Skeletal muscle tissue (tissue), 4 donors: ENCODE results near the gene DPF3. TPM values are rescaled to one million over a fixed set of nuclear protein-coding genes. Genes with fewer than 3 reads are reported as not detected.

Experiments
- H3K27ac ChIP-seq: one replicate; pipeline ENCODE4 v1.7.0; 2013; ENCODE audit warnings: mild to moderate bottlenecking, low read depth, low read length, inconsistent platforms
- H3K27me3 ChIP-seq, 3 donors: one replicate each; pipeline ENCODE4 v1.7.0; 2013; ENCODE audit warnings: low read length in 3 of 3; ENCODE audit not compliant: control insufficient read depth in 3 of 3, insufficient read depth in 3 of 3
- H3K36me3 ChIP-seq, 3 donors: one replicate each; pipeline ENCODE4 v1.7.0; 2013; ENCODE audit warnings: low read length in 3 of 3; ENCODE audit not compliant: control insufficient read depth in 3 of 3, insufficient read depth in 3 of 3
- H3K4me1 ChIP-seq, 3 donors: one replicate each; pipeline ENCODE4 v1.7.0; 2013; ENCODE audit warnings: low read length in 3 of 3, mild to moderate bottlenecking in 3 of 3; ENCODE audit not compliant: control insufficient read depth in 3 of 3, insufficient read depth in 3 of 3
- H3K4me3 ChIP-seq, 3 donors: one replicate each; pipeline ENCODE4 v1.7.0; 2013; ENCODE audit warnings: low read length in 3 of 3
- H3K9ac ChIP-seq, 3 donors: one replicate each; pipeline ENCODE4 v1.7.0; 2013; ENCODE audit warnings: low read length in 3 of 3, mild to moderate bottlenecking in 3 of 3, moderate library complexity in 2 of 3, low read depth in 1 of 3
- H3K9me3 ChIP-seq, 3 donors: one replicate each; pipeline ENCODE4 v1.7.0; 2013; ENCODE audit warnings: low read length in 3 of 3; ENCODE audit not compliant: control insufficient read depth in 3 of 3
- total RNA-seq: library from RNA; depleted of rRNA; stranded (reverse); fragments of >200 nt; gene quantifications from one replicate; pipeline ENCODE4 v1.2.3, GENCODE V29; 2014
- donor health status: Osteomylitis.

DPF3 gene
- total RNA-seq, 1 donor from 2014 or later: 1.6 TPM

- no peaks in the 10 kb centered on the region for H3K27me3 ChIP-seq
- H3K4me1 ChIP-seq: peaks cover 50 to 61% (median 60%) of the 10 kb centered on the region in 3 donors
- peak overlapping the region; percentile 91 for H3K27ac ChIP-seq
- no peaks in the 10 kb centered on the region for H3K9me3 ChIP-seq
- H3K36me3 ChIP-seq: no peaks in the 10 kb centered on the region
- no peak overlapping the region for H3K4me3 ChIP-seq
- peak overlapping the region in 2 of 3 donors; percentile 8 to 32 for H3K9ac ChIP-seq
These were observed 100.6 kb downstream of the DPF3 start for GRCh38 chr14:72793156-72793939.

GRCh38 chr14:72792051-72792788, 101.7 kb downstream of the DPF3 start:
- H3K9ac ChIP-seq: peak overlapping the region; percentile 32 to 79 (median 69)
- H3K9me3 ChIP-seq: no peaks in the 10 kb centered on the region
- H3K27ac ChIP-seq: peak overlapping the region; percentile 91
- H3K27me3 ChIP-seq: no peaks in the 10 kb centered on the region
- no peaks in the 10 kb centered on the region for H3K36me3 ChIP-seq
- H3K4me3 ChIP-seq: peak overlapping the region; percentile 39 to 64 (median 51)
- H3K4me1 ChIP-seq: peaks cover 50 to 64% (median 63%) of the 10 kb centered on the region in 3 donors

DNA sequence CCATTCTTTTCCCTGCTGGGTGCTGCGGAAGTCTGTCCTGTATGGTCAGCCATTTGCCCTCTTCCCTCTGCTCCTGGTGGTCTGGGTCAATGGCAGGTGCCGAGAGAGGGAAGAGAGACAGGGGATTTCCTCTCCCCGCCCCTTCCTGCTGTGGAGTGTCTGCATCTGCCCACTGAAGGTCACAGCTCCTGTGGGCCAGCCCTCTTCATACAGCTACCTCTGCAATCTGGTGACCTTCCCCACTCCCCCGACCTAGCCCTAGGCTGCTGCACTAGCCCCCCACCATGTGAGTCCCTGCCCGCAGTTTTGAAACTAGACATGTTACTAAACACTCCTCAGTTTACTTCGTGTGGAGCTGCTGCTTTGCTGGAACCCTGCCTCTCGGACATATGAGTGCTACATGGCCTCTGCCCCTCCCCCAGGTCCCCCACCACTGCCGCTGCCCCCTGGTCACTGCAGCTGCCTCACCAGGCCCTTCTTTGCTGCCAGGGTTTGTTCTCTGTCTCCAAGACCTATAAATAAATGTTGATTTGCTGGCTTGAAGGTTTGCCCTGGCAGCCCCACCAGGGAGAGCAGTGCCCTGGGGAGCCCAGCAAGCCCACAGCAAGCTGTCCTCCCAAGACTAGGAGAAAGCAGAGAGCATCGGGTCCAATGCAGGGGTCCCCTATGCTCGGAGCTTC, 102.9 kb downstream of the DPF3 start:
- no peaks in the 10 kb centered on the region for H3K27me3 ChIP-seq
- peak overlapping the region; percentile 69 to 79 (median 70) for H3K9ac ChIP-seq
- H3K36me3 ChIP-seq: no peaks in the 10 kb centered on the region
- H3K4me3 ChIP-seq: peak overlapping the region in 2 of 3 donors; percentile 29 to 51
- H3K4me1 ChIP-seq: peaks cover 50 to 64% (median 60%) of the 10 kb centered on the region in 3 donors
- H3K9me3 ChIP-seq: no peaks in the 10 kb centered on the region
- peak overlapping the region; percentile 91 for H3K27ac ChIP-seq

DNA sequence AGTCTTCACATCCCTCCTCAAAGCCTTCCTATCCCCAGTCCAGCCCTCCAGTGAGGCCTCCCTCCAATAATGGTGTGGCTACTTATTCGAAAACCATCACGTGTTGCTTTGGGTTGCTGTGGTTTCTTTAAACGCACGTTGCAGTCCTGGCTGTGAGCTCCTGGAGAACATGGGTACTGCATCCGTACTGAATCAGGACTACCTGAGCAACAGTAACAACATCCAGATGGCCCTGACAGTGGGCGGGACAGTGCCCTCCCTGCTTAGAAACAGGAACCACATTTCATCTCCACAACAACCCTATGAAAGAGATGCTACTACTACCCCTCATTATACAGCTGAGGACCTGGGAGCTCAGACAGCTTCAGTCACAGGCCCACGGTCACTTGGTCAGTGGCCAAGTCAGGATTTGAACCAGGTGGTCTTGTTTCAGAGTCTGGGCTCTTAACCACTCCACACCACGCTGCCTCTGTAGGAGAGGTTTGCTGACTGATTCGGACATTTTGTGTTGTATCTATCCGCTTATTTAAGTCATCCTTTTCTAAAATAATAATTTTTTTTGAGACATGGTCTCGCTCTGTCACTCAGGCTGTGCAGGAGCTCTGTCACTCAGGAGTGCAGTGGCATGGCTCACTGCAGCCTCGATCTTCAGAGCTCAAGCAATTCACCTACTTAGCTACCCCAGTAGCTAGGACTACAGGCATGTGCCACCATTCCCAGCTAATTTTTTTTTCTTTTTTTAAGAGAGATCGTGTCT, 104.8 kb downstream of the DPF3 start:
- H3K9me3 ChIP-seq: no peaks in the 10 kb centered on the region
- H3K36me3 ChIP-seq: no peaks in the 10 kb centered on the region
- H3K27ac ChIP-seq: peak overlapping the region; percentile 36
- H3K4me3 ChIP-seq: peak overlapping the region in 1 of 3 donors; percentile 17
- no peaks in the 10 kb centered on the region for H3K27me3 ChIP-seq
- peak overlapping the region in 1 of 3 donors; percentile 23 for H3K9ac ChIP-seq
- peaks cover 47 to 59% (median 56%) of the 10 kb centered on the region in 3 donors for H3K4me1 ChIP-seq

- Histone ChIP-seq H3K36me3 (no peaks in the 10 kb centered on the region), H3K9me3 (no peaks in the 10 kb centered on the region), H3K4me3 (no peak overlapping the region), H3K4me1 (peaks cover 38 to 59% (median 54%) of the 10 kb centered on the region in 3 donors), H3K27ac (no peak overlapping the region), H3K27me3 (no peaks in the 10 kb centered on the region), H3K9ac (no peak overlapping the region)
These were observed 105.6 kb downstream of the DPF3 start for GRCh38 chr14:72788255-72788654.

- no peak overlapping the region for H3K9ac ChIP-seq
- H3K27ac ChIP-seq: no peak overlapping the region
- no peak overlapping the region for H3K4me3 ChIP-seq
- H3K9me3 ChIP-seq: no peaks in the 10 kb centered on the region
- no peaks in the 10 kb centered on the region for H3K36me3 ChIP-seq
- H3K4me1 ChIP-seq: peaks cover 34 to 57% (median 51%) of the 10 kb centered on the region in 3 donors
- H3K27me3 ChIP-seq: no peaks in the 10 kb centered on the region
These were observed 106.1 kb downstream of the DPF3 start for GRCh38 chr14:72787841-72788240.

GRCh38 chr14:72786378-72787350, 107.2 kb downstream of the DPF3 start:
- Histone ChIP-seq H3K4me3 (no peak overlapping the region), H3K27ac (no peak overlapping the region), H3K4me1 (peaks cover 24 to 47% (median 43%) of the 10 kb centered on the region in 3 donors), H3K9ac (no peak overlapping the region), H3K27me3 (no peaks in the 10 kb centered on the region), H3K36me3 (no peaks in the 10 kb centered on the region), H3K9me3 (no peaks in the 10 kb centered on the region)

DNA sequence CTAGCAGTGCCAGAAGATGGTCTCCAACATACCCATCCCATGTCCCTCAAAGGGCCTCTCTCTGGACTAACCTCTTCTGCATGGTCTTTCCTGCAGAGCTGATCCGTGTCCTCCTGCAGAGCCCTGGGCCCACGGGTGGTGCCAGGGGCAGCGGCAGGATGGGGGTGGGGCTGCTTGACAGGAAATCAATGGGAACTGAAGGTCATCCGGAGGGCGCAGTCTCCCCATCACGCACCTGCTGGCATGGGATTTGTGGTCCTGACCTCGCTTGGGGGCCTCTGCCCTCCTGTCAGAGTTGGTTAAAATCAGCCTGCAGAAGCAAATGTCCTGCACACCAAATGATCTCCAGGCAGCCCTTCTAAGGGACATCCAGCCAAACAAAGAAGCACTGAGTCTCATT, 110.2 kb downstream of the DPF3 start:
- Histone ChIP-seq H3K36me3 (no peaks in the 10 kb centered on the region), H3K27me3 (no peaks in the 10 kb centered on the region), H3K4me3 (no peak overlapping the region), H3K9ac (no peak overlapping the region), H3K27ac (no peak overlapping the region), H3K9me3 (no peaks in the 10 kb centered on the region), H3K4me1 (peaks cover 27 to 45% (median 45%) of the 10 kb centered on the region in 3 donors)
